Measurements from ENCODE around the gene BPIFB3. TPM values are rescaled to one million over a fixed set of nuclear protein-coding genes. Genes with fewer than 3 reads are reported as not detected.

Gene BPIFB3
- polyA plus RNA-seq, 1 donor (not counting 4 experiments of a cell fraction or from before 2014, with no cell fraction given) = not detected

DNA sequence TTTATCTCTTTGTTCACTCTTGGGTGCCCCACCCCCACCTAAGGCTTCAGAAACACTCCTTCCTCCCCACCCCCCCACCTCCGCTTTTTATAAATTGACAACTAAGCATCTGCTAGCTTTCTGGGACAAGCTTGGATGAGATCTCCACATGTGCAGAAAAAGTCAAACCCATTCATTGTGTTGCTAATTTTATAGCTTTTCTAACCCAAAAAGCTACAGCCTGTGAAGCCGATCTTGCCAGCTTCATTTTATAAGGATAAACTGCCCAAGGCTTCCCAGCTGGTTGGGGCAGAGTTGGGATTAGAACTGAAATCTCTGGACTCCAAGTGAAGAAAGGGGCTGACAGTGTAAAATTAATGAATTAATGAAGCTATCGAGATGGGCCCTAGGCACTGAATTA, 49.9 kb downstream of the BPIFB3 start:
- H3K9me1 ChIP-seq (ENCODE audit: control insufficient read depth, extremely low read depth, insufficient read depth, low read length) = no peaks in the 10 kb centered on the region
- FAIRE-seq = no peak
- TF ChIP-seq, protein P1, sequence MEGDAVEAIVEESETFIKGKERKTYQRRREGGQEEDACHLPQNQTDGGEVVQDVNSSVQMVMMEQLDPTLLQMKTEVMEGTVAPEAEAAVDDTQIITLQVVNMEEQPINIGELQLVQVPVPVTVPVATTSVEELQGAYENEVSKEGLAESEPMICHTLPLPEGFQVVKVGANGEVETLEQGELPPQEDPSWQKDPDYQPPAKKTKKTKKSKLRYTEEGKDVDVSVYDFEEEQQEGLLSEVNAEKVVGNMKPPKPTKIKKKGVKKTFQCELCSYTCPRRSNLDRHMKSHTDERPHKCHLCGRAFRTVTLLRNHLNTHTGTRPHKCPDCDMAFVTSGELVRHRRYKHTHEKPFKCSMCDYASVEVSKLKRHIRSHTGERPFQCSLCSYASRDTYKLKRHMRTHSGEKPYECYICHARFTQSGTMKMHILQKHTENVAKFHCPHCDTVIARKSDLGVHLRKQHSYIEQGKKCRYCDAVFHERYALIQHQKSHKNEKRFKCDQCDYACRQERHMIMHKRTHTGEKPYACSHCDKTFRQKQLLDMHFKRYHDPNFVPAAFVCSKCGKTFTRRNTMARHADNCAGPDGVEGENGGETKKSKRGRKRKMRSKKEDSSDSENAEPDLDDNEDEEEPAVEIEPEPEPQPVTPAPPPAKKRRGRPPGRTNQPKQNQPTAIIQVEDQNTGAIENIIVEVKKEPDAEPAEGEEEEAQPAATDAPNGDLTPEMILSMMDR (optimal IDR thresholded peaks at IDR 0.05 in 1 of 3, IDR thresholded peaks at IDR 0.05 in 1 of 3, conservative IDR thresholded peaks at IDR 0.05 in 1 of 3; ENCODE audit: extremely low read depth in 1 of 3, insufficient read depth in 2 of 3, low read length in 3 of 3) = no peak
- no peak for TF ChIP-seq EZH2 (IDR thresholded peaks at IDR 0.05; ENCODE audit: low read length)
- no peak for DNase-seq (ENCODE audit: low read depth, low spot score)
- no peaks in the 10 kb centered on the region for H3K36me3 ChIP-seq (ENCODE audit: control insufficient read depth in 2 of 2, extremely low read depth in 1 of 2, insufficient read depth in 2 of 2, low read length in 2 of 2)
- no peak overlapping the region for H2AFZ ChIP-seq (ENCODE audit: control insufficient read depth, low read length)
- no peak overlapping the region for H3K4me3 ChIP-seq (ENCODE audit: control insufficient read depth in 2 of 3, extremely low read depth in 1 of 3, insufficient read depth in 2 of 3, low read depth in 1 of 3, low read length in 3 of 3)
- H3K9ac ChIP-seq (ENCODE audit: control insufficient read depth, extremely low read depth, insufficient read depth, low read length) = no peak overlapping the region
- peaks cover 2% of the 10 kb centered on the region for H3K27me3 ChIP-seq (ENCODE audit: control insufficient read depth, extremely low read depth, insufficient read depth, low read length)
- H3K4me1 ChIP-seq (ENCODE audit: control insufficient read depth, extremely low read depth, insufficient read depth, low read length) = no peaks in the 10 kb centered on the region
- H3K27ac ChIP-seq (ENCODE audit: control insufficient read depth, insufficient read depth, low read length) = no peak overlapping the region
- no peaks in the 10 kb centered on the region for H4K20me1 ChIP-seq (ENCODE audit: control insufficient read depth, extremely low read depth, insufficient read depth, low read length)
- no peaks in the 10 kb centered on the region for H3K9me3 ChIP-seq (ENCODE audit: control insufficient read depth, low read depth, low read length)
- no peak overlapping the region for H3K4me2 ChIP-seq (ENCODE audit: control insufficient read depth, extremely low read depth, insufficient read depth, low read depth, low read length)
- H3K79me2 ChIP-seq (ENCODE audit: control insufficient read depth, insufficient read depth, low read length) = no peaks in the 10 kb centered on the region
- dilution Hi-C loops (cut with MboI; ENCODE audit: extremely low pct_ligation_motif_present, low sequenced_read_pairs) = no loop called here

GRCh38 chr20:33104336-33104735, 50.6 kb downstream of the BPIFB3 start:
- Histone ChIP-seq H3K9me3 (ENCODE audit: control insufficient read depth, low read depth, low read length) (no peaks in the 10 kb centered on the region), H3K4me2 (ENCODE audit: control insufficient read depth, extremely low read depth, insufficient read depth, low read depth, low read length) (no peak overlapping the region), H3K27me3 (ENCODE audit: control insufficient read depth, extremely low read depth, insufficient read depth, low read length) (peaks cover 2% of the 10 kb centered on the region), H3K4me3 (ENCODE audit: control insufficient read depth in 2 of 3, extremely low read depth in 1 of 3, insufficient read depth in 2 of 3, low read depth in 1 of 3, low read length in 3 of 3) (no peak overlapping the region), H3K36me3 (ENCODE audit: control insufficient read depth in 2 of 2, extremely low read depth in 1 of 2, insufficient read depth in 2 of 2, low read length in 2 of 2) (no peaks in the 10 kb centered on the region), H3K9me1 (ENCODE audit: control insufficient read depth, extremely low read depth, insufficient read depth, low read length) (no peaks in the 10 kb centered on the region), H3K27ac (ENCODE audit: control insufficient read depth, insufficient read depth, low read length) (no peak overlapping the region), H2AFZ (ENCODE audit: control insufficient read depth, low read length) (no peak overlapping the region), H3K4me1 (ENCODE audit: control insufficient read depth, extremely low read depth, insufficient read depth, low read length) (no peaks in the 10 kb centered on the region), H4K20me1 (ENCODE audit: control insufficient read depth, extremely low read depth, insufficient read depth, low read length) (no peaks in the 10 kb centered on the region), H3K79me2 (ENCODE audit: control insufficient read depth, insufficient read depth, low read length) (no peaks in the 10 kb centered on the region), H3K9ac (ENCODE audit: control insufficient read depth, extremely low read depth, insufficient read depth, low read length) (no peak overlapping the region)
- no peak for TF ChIP-seq EZH2 (IDR thresholded peaks at IDR 0.05; ENCODE audit: low read length)
- TF ChIP-seq, protein P1 (optimal IDR thresholded peaks at IDR 0.05 in 1 of 3, IDR thresholded peaks at IDR 0.05 in 1 of 3, conservative IDR thresholded peaks at IDR 0.05 in 1 of 3; ENCODE audit: extremely low read depth in 1 of 3, insufficient read depth in 2 of 3, low read length in 3 of 3) = no peak
- DNase-seq (ENCODE audit: low read depth, low spot score) (no peak), FAIRE-seq (no peak)
- dilution Hi-C loops (cut with MboI; ENCODE audit: extremely low pct_ligation_motif_present, low sequenced_read_pairs) = no loop called here
